Measurements from ENCODE around the gene LY6G5B. TPM values are rescaled to one million over a fixed set of nuclear protein-coding genes. Genes with fewer than 3 reads are reported as not detected.
A peak's percentile ranks its signal among the peaks of the same experiment; 100 is the strongest.

Gene LY6G5B
- total and polyA plus RNA-seq, 2 donors (not counting 1 experiment from before 2014, with no cell fraction given), result 28.4 to 44.2 TPM

- H3K4me1 Mint-ChIP-seq, result peaks cover 68% of the 10 kb centered on the region
- Histone ChIP-seq H3K9me3 (ENCODE audit: control extremely low read depth in 1 of 3, control insufficient read depth in 2 of 3, insufficient read depth in 1 of 3, low read length in 2 of 3) (no peaks in the 10 kb centered on the region), H3K4me3 (ENCODE audit: control extremely low read depth in 1 of 5, extremely low read depth in 1 of 5, insufficient read depth in 1 of 5, low read depth in 2 of 5, low read length in 4 of 5) (peak within 1 kb of the TSS; percentile 63 to 98 (median 86)), H3K27me3 (replicated peaks in 1 of 4; ENCODE audit: control extremely low read depth in 1 of 4, control insufficient read depth in 3 of 4, insufficient read depth in 4 of 4, low read length in 3 of 4) (no peaks in the 10 kb centered on the region), H2AFZ (ENCODE audit: insufficient read depth, low read depth, low read length, poor library complexity, severe bottlenecking) (peak within 1 kb of the TSS; percentile 69), H3K79me2 (ENCODE audit: control insufficient read depth, insufficient read depth, low read length) (peaks cover 88% of the 10 kb centered on the region), H4K20me1 (ENCODE audit: control insufficient read depth, insufficient read depth, low read length, poor library complexity, severe bottlenecking) (peaks cover 24% of the 10 kb centered on the region), H3K27ac (ENCODE audit: low read length in 2 of 2) (peak within 1 kb of the TSS; percentile 50 to 77), H3K4me1 (ENCODE audit: control insufficient read depth in 2 of 2, insufficient read depth in 2 of 2, low read length in 2 of 2) (peaks cover 43 to 62% of the 10 kb centered on the region in 2 donors), H3K9ac (ENCODE audit: low read length) (peak within 1 kb of the TSS; percentile 87), H3K4me2 (replicated peaks; ENCODE audit: low read depth, low read length, poor library complexity, severe bottlenecking) (peak within 1 kb of the TSS; percentile 88), H3K36me3 (replicated peaks in 1 of 2; ENCODE audit: control extremely low read depth in 1 of 2, control insufficient read depth in 1 of 2, extremely low read depth in 1 of 2, insufficient read depth in 2 of 2, low read length in 1 of 2) (peaks cover 0 to 45% of the 10 kb centered on the region in 2 experiments)
- H3K27me3 Mint-ChIP-seq, result no peaks in the 10 kb centered on the region
- DNase-seq, result peak; percentile 83
- no peaks in the 10 kb centered on the region for H3K9me3 Mint-ChIP-seq (ENCODE audit: insufficient read depth)
- intact Hi-C loops (cut with micrococcal nuclease), result loop anchor here (1.0 to 2.0 kb wide), 2 partner anchors 8 to 66 kb away; partner anchors contain the start of gene BAG6
- ChIA-PET POLR2A (interaction anchor here (0.5 to 5.9 kb wide), 8 partner anchors 8 to 241 kb away, joined by 3 to 57 read pairs (median 4); partner anchors contain the start of genes BAG6, EHMT2, PRRC2A and ZBTB12), CTCF (interaction anchor here (0.6 to 2.4 kb wide), 9 partner anchors 9 to 1332 kb away, joined by 3 to 10 read pairs (median 3); partner anchors contain the start of gene NFKBIL1)
- H3K4me3 Mint-ChIP-seq, result peak within 1 kb of the TSS; percentile 94
- ATAC-seq (ENCODE audit: low read depth), result peak; percentile 67
- TF ChIP-seq CTCF (IDR thresholded peaks at IDR 0.05) (no peak), EZH2 (IDR thresholded peaks at IDR 0.05; ENCODE audit: borderline replicate concordance, insufficient read depth, low read depth, low read length, poor library complexity, severe bottlenecking) (no peak)
- WGBS (ENCODE audit: insufficient coverage), result under 1% methylated on average over 52 of the region's 52 CpGs
- peak within 1 kb of the TSS; percentile 89 for H3K27ac Mint-ChIP-seq
Observed at GRCh38 chr6:31660381-31661261, 9.2 kb upstream of the LY6G5B start, which contains the start of gene C6orf47. C6orf47 (minus strand) TSS chr6:31660778; CDS start chr6:31659947, 831 bp downstream.
